ENCODE measurements around the gene PRKN.

DNA sequence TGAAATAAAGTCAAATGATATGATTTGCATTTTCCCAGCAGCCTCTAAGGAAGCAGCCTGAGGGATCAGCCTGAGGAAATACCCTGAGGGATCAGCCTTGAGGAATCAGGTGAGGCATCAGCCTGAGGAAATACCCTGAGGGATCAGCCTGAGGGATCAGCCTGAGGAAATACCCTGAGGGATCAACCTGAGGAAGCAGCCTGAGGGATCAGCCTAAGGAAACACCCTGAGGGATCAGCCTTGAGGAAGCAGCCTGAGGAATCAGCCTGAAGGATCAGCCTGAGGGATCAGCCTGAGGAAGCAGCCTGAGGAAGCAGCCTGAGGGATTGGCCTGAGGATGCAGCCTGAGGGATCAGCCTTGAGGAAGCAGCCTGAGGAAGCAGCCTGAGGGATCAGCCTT, 784.0 kb downstream of the PRKN start:
- TF ChIP-seq CTCF (IDR thresholded peaks at IDR 0.05) (no peak), EP300 (IDR thresholded peaks at IDR 0.05) (no peak), POLR2A (IDR thresholded peaks at IDR 0.05) (no peak)
